Hepatocyte (in vitro differentiated cells): ENCODE data around the gene LYRM9.

ENCODE experiments used
- EZH2 ChIP-seq: fragments of 200-600 bp; sonication (generic); IDR thresholded peaks from 2 replicates; pipeline ENCODE4 v1.6.1; 2016; ENCODE audit warnings: antibody characterized with exemption, mild to moderate bottlenecking, borderline replicate concordance
- EZH2phosphoT487 ChIP-seq: fragments of 200-600 bp; sonication (generic); IDR thresholded peaks from one replicate; pipeline ENCODE4 v1.6.1; 2018; ENCODE audit warnings: antibody characterized with exemption, mild to moderate bottlenecking, low read depth, moderate library complexity; ENCODE audit not compliant: unreplicated experiment, severe bottlenecking
- TF ChIP-seq, protein P1 (sequence below): fragments of 200-600 bp; sonication (generic); IDR thresholded peaks from 2 replicates; pipeline ENCODE4 v1.5.1; 2016; ENCODE audit warnings: antibody characterized with exemption, mild to moderate bottlenecking; ENCODE audit not compliant: poor library complexity

DNA sequence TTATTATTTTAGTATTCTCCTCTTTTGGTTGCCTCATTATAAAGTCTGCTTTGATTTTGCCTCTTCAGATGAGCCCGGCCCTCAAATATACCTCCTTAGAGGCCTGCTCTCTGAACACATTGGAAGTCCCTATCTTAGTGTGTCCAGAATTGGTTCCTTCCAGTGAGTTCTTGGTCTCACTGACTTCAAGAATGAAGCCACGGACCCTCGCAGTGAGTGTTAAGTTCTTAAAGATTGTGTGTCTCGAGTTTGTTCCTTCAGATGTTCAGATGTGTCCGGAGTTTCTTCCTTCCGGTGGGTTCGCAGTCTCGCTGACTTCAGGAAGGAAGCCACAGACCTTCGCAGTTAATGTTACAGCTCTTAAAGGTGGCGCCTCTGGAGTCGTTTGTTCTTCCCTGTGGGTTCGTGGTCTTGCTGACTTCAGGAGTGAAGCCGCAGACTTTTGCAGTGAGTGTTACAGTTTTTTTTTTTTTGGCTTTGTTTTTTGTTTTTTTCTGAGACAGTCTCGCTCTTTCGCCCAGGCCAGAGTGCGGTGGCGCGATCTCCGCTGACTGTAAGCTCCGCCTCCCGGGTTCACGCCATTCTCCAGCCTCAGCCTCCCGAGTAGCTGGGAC is 47.0 kb downstream of the LYRM9 start:
- TF ChIP-seq, protein P1, sequence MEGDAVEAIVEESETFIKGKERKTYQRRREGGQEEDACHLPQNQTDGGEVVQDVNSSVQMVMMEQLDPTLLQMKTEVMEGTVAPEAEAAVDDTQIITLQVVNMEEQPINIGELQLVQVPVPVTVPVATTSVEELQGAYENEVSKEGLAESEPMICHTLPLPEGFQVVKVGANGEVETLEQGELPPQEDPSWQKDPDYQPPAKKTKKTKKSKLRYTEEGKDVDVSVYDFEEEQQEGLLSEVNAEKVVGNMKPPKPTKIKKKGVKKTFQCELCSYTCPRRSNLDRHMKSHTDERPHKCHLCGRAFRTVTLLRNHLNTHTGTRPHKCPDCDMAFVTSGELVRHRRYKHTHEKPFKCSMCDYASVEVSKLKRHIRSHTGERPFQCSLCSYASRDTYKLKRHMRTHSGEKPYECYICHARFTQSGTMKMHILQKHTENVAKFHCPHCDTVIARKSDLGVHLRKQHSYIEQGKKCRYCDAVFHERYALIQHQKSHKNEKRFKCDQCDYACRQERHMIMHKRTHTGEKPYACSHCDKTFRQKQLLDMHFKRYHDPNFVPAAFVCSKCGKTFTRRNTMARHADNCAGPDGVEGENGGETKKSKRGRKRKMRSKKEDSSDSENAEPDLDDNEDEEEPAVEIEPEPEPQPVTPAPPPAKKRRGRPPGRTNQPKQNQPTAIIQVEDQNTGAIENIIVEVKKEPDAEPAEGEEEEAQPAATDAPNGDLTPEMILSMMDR, result no peak
- TF ChIP-seq EZH2 (no peak), EZH2phosphoT487 (no peak)
